Aorta (tissue), 5 donors: ENCODE measurements around the gene SPATA31A1. TPM values are rescaled to one million over a fixed set of nuclear protein-coding genes. Genes with fewer than 3 reads are reported as not detected.
"Not testable (repeated sequence)": the region's sequence is repeated elsewhere in the genome, so short reads cannot be mapped to it uniquely, and the experiment has no call there.

Experiments used
- ATAC-seq: fragments of 200-7000 bp; cut with Tn5 transposase; one replicate; pipeline ENCODE4 v1.9.1; 2022; ENCODE audit warnings: moderate library complexity; ENCODE audit not compliant: low FRiP score
- DNase-seq, 2 donors: peaks; one replicate each; pipeline ENCODE4 v3.0.0-alpha.2; 2020
- H3K27ac ChIP-seq, 2 donors: one replicate each; pipeline ENCODE4 v1.5.1; 2013; ENCODE audit warnings: low read length in 2 of 2, mild to moderate bottlenecking in 2 of 2, moderate library complexity in 2 of 2, control low read depth in 1 of 2, inconsistent platforms in 1 of 2, low read depth in 1 of 2
- H3K27me3 ChIP-seq, 2 donors: one replicate each; pipeline ENCODE4 v1.6.1; 2013; ENCODE audit warnings: control low read depth in 1 of 2, low read length in 1 of 2, mild to moderate bottlenecking in 1 of 2, moderate library complexity in 1 of 2; ENCODE audit not compliant: insufficient read depth in 2 of 2, control insufficient read depth in 1 of 2
- H3K36me3 ChIP-seq, 2 donors: one replicate each; pipeline ENCODE4 v1.6.1; 2013; ENCODE audit warnings: control low read depth in 1 of 2, low read length in 1 of 2, mild to moderate bottlenecking in 1 of 2; ENCODE audit not compliant: insufficient read depth in 2 of 2, control insufficient read depth in 1 of 2
- H3K4me1 ChIP-seq, 2 donors: one replicate each; pipeline ENCODE4 v1.6.1; 2013; ENCODE audit warnings: low read length in 2 of 2, control low read depth in 1 of 2, mild to moderate bottlenecking in 1 of 2, moderate library complexity in 1 of 2; ENCODE audit not compliant: insufficient read depth in 2 of 2, control insufficient read depth in 1 of 2
- H3K4me3 ChIP-seq, 2 donors: one replicate each; pipeline ENCODE4 v1.5.1; 2013; ENCODE audit warnings: low read length in 2 of 2, control low read depth in 1 of 2, mild to moderate bottlenecking in 1 of 2
- H3K9me3 ChIP-seq: one replicate; pipeline ENCODE4 v1.6.1; 2013; ENCODE audit warnings: mild to moderate bottlenecking, low read length; ENCODE audit not compliant: control insufficient read depth
- WGBS, 2 donors: extraction: QIAGEN DNeasy Blood & Tissue Kit; methylation state at CpG; one replicate each; pipeline ENCODE4 v1.1.7; 2013; 5-methylcytosine and 5-hydroxymethylcytosine counted together
- intact Hi-C, 2 donors: fragments of 100-400 bp; cut with DNase I; formaldehyde crosslinking; loops; one replicate each; pipeline versions ENCODE4 v1.14.2 to v1.15.0; 2022
- long read RNA-seq, 2 donors: library from polyadenylated mRNA; unstranded; transcript quantifications; one replicate each; pipeline ENCODE4 v2.0.0, GENCODE V29; 2020 to 2021
- polyA plus RNA-seq, 2 donors: library from polyadenylated mRNA; stranded (reverse); fragments of 200-250 nt; gene quantifications; one replicate each; pipeline ENCODE4 v1.2.3, GENCODE V29; 2013
- total RNA-seq, 2 donors: library from RNA; stranded (reverse); fragmentation: NEBNext Ultra II Directional; extraction: Animal tissue kit (Norgen Biotek cat#: 25700); gene quantifications; one replicate each; pipeline ENCODE4 v1.2.1, GENCODE V29; 2021
- donor health status: healthy with polysubstance abuse.
- donor health status: Bipolar disorder and iron deficiency.
- donor health status: DM: no; HTN: no; CAD: no.
- donor health status: DM: no; HTN: no; CAD: no.
- donor health status: DM: yes; HTN: yes; CAD: no.

The SPATA31A1 gene
- total RNA-seq (not detected), polyA plus RNA-seq (not detected)
- long read RNA-seq, donor 1, result 0 reads
- long read RNA-seq, donor 2, result 0 reads

GRCh38 chr9:39355369-39355768 lies at the start of gene SPATA31A1:
Gene SPATA31A1 (plus strand): TSS chr9:39355669. CDS start chr9:39355731, 62 bp downstream.
- H3K27ac ChIP-seq, H3K36me3 ChIP-seq, H3K9me3 ChIP-seq, ATAC-seq, H3K27me3 ChIP-seq, H3K4me3 ChIP-seq, DNase-seq, H3K4me1 ChIP-seq, intact Hi-C loops: not testable (repeated sequence)
- 93 to 100% methylated on average over 1 to 4 of the region's 6 CpGs for WGBS, 2 donors

- 75 to 88% methylated on average over 1 of the region's 2 CpGs for WGBS, 2 donors
- H3K36me3 ChIP-seq, intact Hi-C loops, H3K27ac ChIP-seq, H3K27me3 ChIP-seq, ATAC-seq, H3K9me3 ChIP-seq, DNase-seq, H3K4me3 ChIP-seq, H3K4me1 ChIP-seq: not testable (repeated sequence)
Measured at GRCh38 chr9:39407261-39408204, 52.1 kb downstream of the SPATA31A1 start.

- H3K27ac ChIP-seq, H3K36me3 ChIP-seq, H3K4me1 ChIP-seq, DNase-seq, H3K9me3 ChIP-seq, H3K27me3 ChIP-seq, H3K4me3 ChIP-seq, intact Hi-C loops, ATAC-seq: not testable (repeated sequence)
- no CpG with 5 or more reads among the region's 1 CpG for WGBS, 2 donors
Measured at GRCh38 chr9:39411254-39411940, 55.9 kb downstream of the SPATA31A1 start.

Other genes starting within 250 kb of the SPATA31A1 start
- 10 to 100 TPM in 1 of 2 donors, 1 to 10 TPM in 1; 9.3 to 10.1 TPM for gene CNTNAP3, start 67.5 kb upstream of the SPATA31A1 start, total RNA-seq
- gene CNTNAP3, start 67.5 kb upstream of the SPATA31A1 start, polyA plus RNA-seq, result 10 to 100 TPM in 1 of 2 donors, 1 to 10 TPM in 1; 7.5 to 16.3 TPM